ENCODE data around the gene DDHD1. TPM values are rescaled to one million over a fixed set of nuclear protein-coding genes. Genes with fewer than 3 reads are reported as not detected.

The DDHD1 gene
- total RNA-seq, 1 experiment from 2014 or later = 10.6 TPM

- Histone ChIP-seq H3K4me2 (ENCODE audit: low read length) (no peak overlapping the region), H4K20me1 (ENCODE audit: low read length) (no peaks in the 10 kb centered on the region), H3K9ac (ENCODE audit: low read length) (no peak overlapping the region), H3K9me2 (replicated peaks; ENCODE audit: low read length) (no peaks in the 10 kb centered on the region), H3F3A (ENCODE audit: low read length, unreplicated experiment) (no peaks in the 10 kb centered on the region), H3K4me1 (ENCODE audit: insufficient read depth, low read length) (peaks cover 15% of the 10 kb centered on the region), H3K27ac (ENCODE audit: low read length) (no peak overlapping the region), H3K27me3 (ENCODE audit: low read length) (no peaks in the 10 kb centered on the region), H3K36me3 (ENCODE audit: low read depth, low read length) (no peaks in the 10 kb centered on the region), H2AFZ (ENCODE audit: low read length) (no peak overlapping the region), H3K4me3 (ENCODE audit: low read length) (no peak overlapping the region), H3K9me3 (ENCODE audit: low read length) (no peaks in the 10 kb centered on the region), H3K79me2 (ENCODE audit: low read length) (no peaks in the 10 kb centered on the region)
- ATAC-seq (no peak), DNase-seq (no peak)
- intact Hi-C loops (cut with micrococcal nuclease) = no loop called here
- no peak for TF ChIP-seq CTCF (conservative IDR thresholded peaks at IDR 0.05; ENCODE audit: low read depth, low read length)
- no peak for TF ChIP-seq EZH2 (IDR thresholded peaks at IDR 0.05; ENCODE audit: low read length, unreplicated experiment)
- TF ChIP-seq EZH2phosphoT487 (IDR thresholded peaks at IDR 0.05; ENCODE audit: borderline replicate concordance, low read length) = no peak
- ChIA-PET CTCF (no interaction called here), POLR2A (ENCODE audit: unreplicated experiment) (no interaction called here)
- no TSS peak for BruUV-seq (replicated peaks)
Observed at GRCh38 chr14:53006931-53007562, 146.1 kb downstream of the DDHD1 start.

- Histone ChIP-seq H3K4me3 (ENCODE audit: low read length) (no peak overlapping the region), H3F3A (ENCODE audit: low read length, unreplicated experiment) (no peaks in the 10 kb centered on the region), H3K9ac (ENCODE audit: low read length) (no peak overlapping the region), H3K27ac (ENCODE audit: low read length) (no peak overlapping the region), H3K36me3 (ENCODE audit: low read depth, low read length) (no peaks in the 10 kb centered on the region), H3K4me1 (ENCODE audit: insufficient read depth, low read length) (no peaks in the 10 kb centered on the region), H3K9me3 (ENCODE audit: low read length) (no peaks in the 10 kb centered on the region), H3K27me3 (ENCODE audit: low read length) (no peaks in the 10 kb centered on the region), H4K20me1 (ENCODE audit: low read length) (no peaks in the 10 kb centered on the region), H2AFZ (ENCODE audit: low read length) (no peak overlapping the region), H3K4me2 (ENCODE audit: low read length) (no peak overlapping the region), H3K9me2 (replicated peaks; ENCODE audit: low read length) (no peaks in the 10 kb centered on the region), H3K79me2 (ENCODE audit: low read length) (no peaks in the 10 kb centered on the region)
- intact Hi-C loops (cut with micrococcal nuclease) = no loop called here
- ChIA-PET CTCF (no interaction called here), POLR2A (ENCODE audit: unreplicated experiment) (no interaction called here)
- BruUV-seq (replicated peaks) = no TSS peak
- DNase-seq = no peak
- no peak for TF ChIP-seq CTCF (conservative IDR thresholded peaks at IDR 0.05; ENCODE audit: low read depth, low read length)
- TF ChIP-seq EZH2phosphoT487 (IDR thresholded peaks at IDR 0.05; ENCODE audit: borderline replicate concordance, low read length) = no peak
- TF ChIP-seq EZH2 (IDR thresholded peaks at IDR 0.05; ENCODE audit: low read length, unreplicated experiment) = no peak
- no peak for ATAC-seq
Observed at GRCh38 chr14:53004976-53005375, 148.1 kb downstream of the DDHD1 start.

GRCh38 chr14:53003776-53004175 lies 149.3 kb downstream of the DDHD1 start:
- Histone ChIP-seq H4K20me1 (ENCODE audit: low read length) (no peaks in the 10 kb centered on the region), H3K9ac (ENCODE audit: low read length) (no peak overlapping the region), H3K4me1 (ENCODE audit: insufficient read depth, low read length) (no peaks in the 10 kb centered on the region), H3K36me3 (ENCODE audit: low read depth, low read length) (no peaks in the 10 kb centered on the region), H3F3A (ENCODE audit: low read length, unreplicated experiment) (no peaks in the 10 kb centered on the region), H3K27me3 (ENCODE audit: low read length) (no peaks in the 10 kb centered on the region), H3K4me3 (ENCODE audit: low read length) (no peak overlapping the region), H3K27ac (ENCODE audit: low read length) (no peak overlapping the region), H3K79me2 (ENCODE audit: low read length) (no peaks in the 10 kb centered on the region), H3K9me2 (replicated peaks; ENCODE audit: low read length) (no peaks in the 10 kb centered on the region), H3K9me3 (ENCODE audit: low read length) (no peaks in the 10 kb centered on the region), H3K4me2 (ENCODE audit: low read length) (no peak overlapping the region), H2AFZ (ENCODE audit: low read length) (no peak overlapping the region)
- TF ChIP-seq EZH2 (IDR thresholded peaks at IDR 0.05; ENCODE audit: low read length, unreplicated experiment) = no peak
- TF ChIP-seq EZH2phosphoT487 (IDR thresholded peaks at IDR 0.05; ENCODE audit: borderline replicate concordance, low read length) = no peak
- POLR2A ChIA-PET (ENCODE audit: unreplicated experiment) = no interaction called here
- DNase-seq (no peak), ATAC-seq (no peak)
- CTCF ChIA-PET = no interaction called here
- BruUV-seq (replicated peaks) = no TSS peak
- intact Hi-C loops (cut with micrococcal nuclease) = no loop called here
